Stomach smooth muscle (tissue), 2 donors: ENCODE results near the gene GSPT1.
A peak's percentile ranks its signal among the peaks of the same experiment; 100 is the strongest.

Source experiments
- H3K27ac ChIP-seq: one replicate; pipeline ENCODE4 v1.7.0; 2013; ENCODE audit warnings: mild to moderate bottlenecking, low read length, inconsistent platforms
- H3K27me3 ChIP-seq, 2 donors: one replicate each; pipeline ENCODE4 v1.7.0; 2013; ENCODE audit warnings: low read length in 2 of 2; ENCODE audit not compliant: insufficient read depth in 2 of 2, control insufficient read depth in 1 of 2
- H3K36me3 ChIP-seq, 2 donors: one replicate each; pipeline ENCODE4 v1.7.0; 2013; ENCODE audit warnings: low read length in 2 of 2; ENCODE audit not compliant: control insufficient read depth in 2 of 2, insufficient read depth in 2 of 2
- H3K4me1 ChIP-seq: one replicate; pipeline ENCODE4 v1.7.0; 2013; ENCODE audit warnings: low read length; ENCODE audit not compliant: control insufficient read depth, insufficient read depth
- H3K4me3 ChIP-seq, 2 donors: one replicate each; pipeline ENCODE4 v1.7.0; 2013; ENCODE audit warnings: low read length in 2 of 2
- H3K9ac ChIP-seq, 2 donors: one replicate each; pipeline ENCODE4 v1.7.0; 2013; ENCODE audit warnings: low read length in 2 of 2, mild to moderate bottlenecking in 1 of 2
- H3K9me3 ChIP-seq, 2 donors: one replicate each; pipeline ENCODE4 v1.7.0; 2013; ENCODE audit warnings: low read length in 2 of 2; ENCODE audit not compliant: control insufficient read depth in 2 of 2
- donor health status: healthy.
- donor health status: Pancreatic carcinoma.

GSPT1 gene

DNA sequence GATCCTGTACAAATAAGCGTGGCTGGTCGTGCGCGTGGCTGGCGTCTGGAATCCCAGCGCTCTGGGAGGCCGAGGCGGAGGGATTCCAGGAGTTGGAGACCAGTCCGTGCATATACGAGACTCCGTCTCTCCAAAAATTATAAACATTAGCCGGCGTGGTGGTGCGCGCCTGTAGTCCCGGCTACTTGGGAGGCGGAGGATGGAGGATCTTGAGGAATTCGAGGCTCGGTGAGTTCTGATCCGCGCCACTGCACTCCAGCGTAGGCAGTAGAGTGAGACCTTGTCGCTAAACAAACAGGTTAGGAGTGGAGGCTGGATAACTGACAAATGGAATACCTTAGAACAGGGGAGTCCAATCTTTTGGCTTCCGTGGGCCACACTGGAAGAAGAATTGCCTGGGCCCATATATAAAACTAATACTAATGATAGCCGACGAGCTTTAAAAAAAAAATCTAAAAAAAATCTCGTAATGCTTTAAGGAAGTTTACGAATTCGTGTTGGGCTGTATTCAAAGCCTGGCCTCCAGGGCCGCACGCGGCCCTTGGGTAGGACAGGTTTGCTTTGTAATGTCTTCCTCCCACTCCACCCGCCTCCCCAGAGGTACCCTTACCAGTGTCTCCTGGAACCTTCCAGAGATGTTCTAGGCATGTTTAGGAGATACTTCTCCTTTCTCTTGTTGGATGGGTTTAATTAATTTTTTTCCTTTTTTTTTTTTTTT lies 63.5 kb downstream of the GSPT1 start:
- Histone ChIP-seq H3K27ac (peak overlapping the region; percentile 93), H3K4me3 (peak overlapping the region; percentile 99 to 100), H3K27me3 (no peaks in the 10 kb centered on the region), H3K36me3 (peaks cover 11 to 13% of the 10 kb centered on the region in 2 donors), H3K9me3 (no peaks in the 10 kb centered on the region), H3K9ac (peak overlapping the region; percentile 95 to 98), H3K4me1 (peaks cover 10% of the 10 kb centered on the region)

DNA sequence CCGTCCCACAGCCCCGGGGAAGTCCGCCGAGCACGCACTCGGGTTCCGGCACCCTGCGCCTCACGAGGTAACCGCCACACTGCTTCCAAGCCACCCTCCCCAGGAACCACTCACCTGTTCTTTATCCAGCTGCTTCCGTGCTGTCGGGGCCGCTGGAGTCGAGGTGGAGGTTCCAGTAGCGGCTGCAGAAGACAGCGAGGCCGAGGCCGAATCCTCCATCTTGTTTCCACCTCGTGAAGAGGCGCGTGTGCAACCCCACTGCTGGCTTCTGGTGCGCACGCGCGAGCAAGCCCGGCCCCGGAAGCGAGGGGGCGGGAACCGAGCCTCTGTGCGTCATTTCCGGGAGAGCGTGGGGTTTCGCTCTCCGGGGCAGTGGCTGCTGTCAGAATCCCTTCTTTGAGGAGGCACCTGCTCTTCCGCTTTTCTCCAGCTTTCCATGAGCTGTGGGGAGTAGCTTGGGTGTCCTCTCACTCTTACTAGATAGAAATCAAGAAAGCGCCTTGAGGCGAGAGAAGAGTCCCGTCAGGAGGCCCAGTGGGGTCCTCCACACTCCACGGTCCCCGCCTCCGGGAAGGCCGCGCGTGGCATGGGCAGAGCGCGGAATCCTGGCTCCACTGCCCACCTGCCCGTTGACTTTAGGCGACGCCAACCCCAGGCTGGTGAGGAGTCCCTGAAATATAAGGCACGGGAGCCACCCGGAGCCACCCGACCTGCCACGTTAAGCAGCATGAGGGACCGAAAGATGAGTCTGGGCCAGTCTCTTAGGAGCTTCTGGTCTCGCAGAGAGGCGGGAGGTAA lies 64.3 kb downstream of the GSPT1 start, which contains the start of gene RSL1D1:
Gene RSL1D1, minus strand, starts transcription at position 249 of the 798 bp plus-strand sequence. Its CDS starts 30 bp downstream, at position 219.
- Histone ChIP-seq H3K27ac (peak within 1 kb of the TSS; percentile 93), H3K4me1 (peaks cover 10% of the 10 kb centered on the region), H3K27me3 (no peaks in the 10 kb centered on the region), H3K9me3 (no peaks in the 10 kb centered on the region), H3K9ac (peak within 1 kb of the TSS; percentile 95 to 98), H3K4me3 (peak within 1 kb of the TSS; percentile 99 to 100), H3K36me3 (peaks cover 17 to 19% of the 10 kb centered on the region in 2 donors)

GRCh38 chr16:11848842-11849241 lies 66.9 kb downstream of the GSPT1 start:
- Histone ChIP-seq H3K9ac (no peak overlapping the region), H3K4me3 (no peak overlapping the region), H3K9me3 (no peaks in the 10 kb centered on the region), H3K27me3 (no peaks in the 10 kb centered on the region), H3K36me3 (peaks cover 39 to 41% of the 10 kb centered on the region in 2 donors), H3K27ac (no peak overlapping the region), H3K4me1 (peaks cover 10% of the 10 kb centered on the region)

DNA sequence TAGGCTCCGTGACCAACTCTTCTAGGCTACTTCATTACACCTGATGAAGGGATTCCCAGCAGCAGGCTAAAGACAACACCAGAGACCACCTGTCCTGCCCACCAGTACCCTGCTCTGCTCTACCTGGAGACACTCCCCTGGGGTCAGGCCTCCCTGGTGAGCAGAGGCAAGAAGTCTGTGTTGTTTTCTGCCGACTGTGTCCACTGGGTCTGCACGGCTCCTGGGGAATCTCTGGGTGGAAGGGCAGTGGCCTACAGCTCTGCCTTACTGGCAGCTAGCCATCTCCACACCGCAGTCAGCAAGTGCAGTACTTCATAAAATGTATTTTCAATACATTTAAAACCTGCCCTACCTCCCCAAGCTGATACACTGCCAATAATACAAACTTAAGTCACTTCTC lies 71.3 kb downstream of the GSPT1 start:
- Histone ChIP-seq H3K27ac (no peak overlapping the region), H3K36me3 (peaks cover 61 to 68% of the 10 kb centered on the region in 2 donors), H3K9ac (no peak overlapping the region), H3K27me3 (no peaks in the 10 kb centered on the region), H3K9me3 (no peaks in the 10 kb centered on the region), H3K4me3 (no peak overlapping the region), H3K4me1 (no peaks in the 10 kb centered on the region)

DNA sequence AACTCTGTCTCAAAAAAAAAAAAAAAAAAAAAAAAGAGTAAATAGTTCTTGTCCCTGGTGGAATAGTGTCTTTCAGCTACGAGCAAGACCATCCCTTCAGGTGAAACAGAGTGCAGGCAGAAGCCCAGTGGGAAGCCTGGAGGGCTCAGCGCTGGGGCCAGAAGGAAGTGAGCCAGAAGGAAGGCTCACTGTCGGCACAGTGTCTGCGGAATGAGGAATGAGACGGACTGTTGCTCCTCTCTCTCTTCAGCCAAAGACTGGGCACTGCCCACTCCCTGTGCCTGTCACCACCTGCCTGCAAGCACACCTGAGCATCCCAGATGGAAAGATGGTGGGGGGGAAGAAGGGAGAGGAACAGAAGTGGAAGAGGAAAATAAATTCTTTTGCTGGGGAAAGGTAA lies 71.9 kb downstream of the GSPT1 start:
- no peak overlapping the region for H3K27ac ChIP-seq
- no peaks in the 10 kb centered on the region for H3K27me3 ChIP-seq
- no peaks in the 10 kb centered on the region for H3K4me1 ChIP-seq
- H3K36me3 ChIP-seq, result peaks cover 60 to 66% of the 10 kb centered on the region in 2 donors
- no peak overlapping the region for H3K4me3 ChIP-seq
- no peaks in the 10 kb centered on the region for H3K9me3 ChIP-seq
- no peak overlapping the region for H3K9ac ChIP-seq

GRCh38 chr16:11843206-11843605 lies 72.5 kb downstream of the GSPT1 start:
- Histone ChIP-seq H3K36me3 (peaks cover 58 to 63% of the 10 kb centered on the region in 2 donors), H3K9ac (no peak overlapping the region)

DNA sequence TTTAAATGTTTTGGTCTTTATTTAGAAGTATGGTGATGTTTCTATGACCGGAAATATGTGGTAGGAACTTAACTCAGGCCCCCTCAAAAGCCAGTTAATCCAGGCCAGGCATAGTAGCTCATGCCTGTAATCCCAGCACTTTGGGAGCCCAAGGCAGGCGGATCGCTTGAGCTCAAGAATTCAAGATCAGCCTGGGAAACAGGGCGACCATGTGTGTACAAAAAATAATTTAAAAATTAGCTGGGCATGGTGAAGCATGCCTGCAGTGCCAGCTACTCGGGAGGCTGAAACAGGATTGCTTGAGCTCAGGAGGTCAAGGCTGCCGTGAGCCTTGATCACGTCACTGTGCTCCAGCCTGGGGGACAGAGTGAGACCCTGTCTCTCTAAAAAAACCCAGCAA lies 74.7 kb downstream of the GSPT1 start:
- H3K4me3 ChIP-seq, result no peak overlapping the region
- H3K27ac ChIP-seq, result no peak overlapping the region

More at GRCh38 chr16:11843206-11843605, 72.5 kb downstream of the GSPT1 start:
- Histone ChIP-seq H3K27me3 (no peaks in the 10 kb centered on the region), H3K4me3 (no peak overlapping the region), H3K4me1 (no peaks in the 10 kb centered on the region), H3K27ac (no peak overlapping the region), H3K9me3 (no peaks in the 10 kb centered on the region)

GRCh38 chr16:11836650-11837244 lies 79.0 kb downstream of the GSPT1 start:
- Histone ChIP-seq H3K27ac (no peak overlapping the region), H3K9ac (no peak overlapping the region), H3K4me3 (no peak overlapping the region), H3K9me3 (no peaks in the 10 kb centered on the region), H3K27me3 (no peaks in the 10 kb centered on the region), H3K36me3 (peaks cover 33 to 35% of the 10 kb centered on the region in 2 donors), H3K4me1 (no peaks in the 10 kb centered on the region)

More for the DNA sequence above, 74.7 kb downstream of the GSPT1 start:
- Histone ChIP-seq H3K4me1 (no peaks in the 10 kb centered on the region), H3K9ac (no peak overlapping the region), H3K9me3 (no peaks in the 10 kb centered on the region), H3K27me3 (no peaks in the 10 kb centered on the region), H3K36me3 (peaks cover 59 to 65% of the 10 kb centered on the region in 2 donors)

DNA sequence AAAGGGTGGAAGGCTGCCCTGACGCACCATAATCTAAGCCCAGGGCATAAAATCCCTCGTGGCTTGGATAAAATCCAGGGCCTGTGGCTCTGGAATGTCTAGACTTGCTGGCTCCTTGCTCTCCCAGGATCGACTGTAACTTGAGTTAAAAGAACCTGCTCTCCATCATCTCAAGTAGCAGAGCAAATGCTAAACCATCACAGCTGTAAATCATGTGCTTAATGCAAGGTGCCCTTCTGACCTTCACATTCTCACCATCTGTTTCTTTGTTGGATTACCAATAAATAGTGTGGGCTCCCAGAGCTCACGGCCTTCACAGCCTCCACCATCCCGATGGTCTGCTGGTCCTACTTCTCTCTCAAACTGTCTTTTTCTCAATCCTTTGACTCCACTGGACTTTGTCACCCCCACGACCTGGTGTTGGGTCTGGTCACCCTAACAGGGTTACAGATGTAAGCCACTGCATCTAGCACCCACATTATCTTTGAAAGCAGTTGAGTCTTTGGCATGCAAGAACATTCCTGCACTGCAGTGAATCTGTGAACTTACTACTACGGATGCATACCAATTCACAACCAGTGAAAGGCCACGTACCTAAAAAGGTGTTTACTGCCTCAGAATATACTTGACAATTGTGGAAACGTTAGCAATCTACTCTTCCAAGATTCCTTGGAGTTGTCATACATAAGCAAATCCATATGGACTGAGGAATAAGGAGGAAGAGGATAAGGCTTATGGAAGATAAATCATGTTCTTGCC lies 79.7 kb downstream of the GSPT1 start:
- H3K4me1 ChIP-seq, result no peaks in the 10 kb centered on the region
- no peak overlapping the region for H3K27ac ChIP-seq
- no peak overlapping the region for H3K4me3 ChIP-seq
- H3K36me3 ChIP-seq, result peaks cover 28 to 31% of the 10 kb centered on the region in 2 donors
- H3K9me3 ChIP-seq, result no peaks in the 10 kb centered on the region
- H3K27me3 ChIP-seq, result no peaks in the 10 kb centered on the region
- H3K9ac ChIP-seq, result no peak overlapping the region

DNA sequence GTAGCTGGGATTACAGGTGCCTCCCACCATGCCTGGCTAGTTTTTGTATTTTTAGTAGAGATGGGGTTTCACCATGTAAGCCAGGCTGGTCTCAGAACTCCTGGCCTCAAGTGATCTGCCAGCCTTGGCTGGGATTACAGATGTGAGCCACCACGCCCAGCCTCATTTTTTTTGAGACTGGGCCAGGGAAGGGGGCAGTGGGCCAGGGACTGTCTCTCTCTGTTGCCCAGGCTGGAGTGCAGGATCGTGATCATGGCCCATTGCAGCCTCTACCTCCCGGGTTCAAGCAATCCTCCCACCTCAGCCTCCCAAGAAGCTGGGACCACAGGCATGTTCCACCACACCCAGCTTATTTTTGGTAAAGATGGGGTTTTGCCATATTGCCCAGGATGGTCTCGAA lies 80.4 kb downstream of the GSPT1 start:
- H3K36me3 ChIP-seq, result peaks cover 23% of the 10 kb centered on the region in 2 donors
- H3K4me1 ChIP-seq, result no peaks in the 10 kb centered on the region

More for the DNA sequence above, 80.4 kb downstream of the GSPT1 start:
- no peak overlapping the region for H3K4me3 ChIP-seq
- H3K9ac ChIP-seq, result no peak overlapping the region
- no peaks in the 10 kb centered on the region for H3K27me3 ChIP-seq
- no peaks in the 10 kb centered on the region for H3K9me3 ChIP-seq
- H3K27ac ChIP-seq, result no peak overlapping the region
